A673 (cell line): ENCODE measurements around the gene MMD. TPM values are rescaled to one million over a fixed set of nuclear protein-coding genes. Genes with fewer than 3 reads are reported as not detected.

Experiments used
- BruUV-seq: library from RNA; stranded (reverse); fragments of 400-500 nt; replicated peaks from 2 replicates; lab custom pipeline; 2021; lab: Mats Ljungman, UMichigan
- CTCF ChIA-PET: fragments of 300-600 bp; sonication (Branson Sonifier 250); formaldehyde crosslinking; loops from one replicate; lab custom pipeline; 2022; ENCODE audit warnings: antibody characterized with exemption; lab: Charles Lee
- POLR2A ChIA-PET: fragments of 300-600 bp; sonication (Branson Sonifier 250); formaldehyde crosslinking; loops from one replicate; lab custom pipeline; 2022; ENCODE audit warnings: antibody characterized with exemption; ENCODE audit not compliant: low non-redundant PET; lab: Charles Lee
- DNase-seq: peaks from one replicate; pipeline ENCODE4 v3.0.0-alpha.2; 2015; ENCODE audit warnings: low spot score
- H3K27ac ChIP-seq: fragments of 200-600 bp; sonication (generic); 2 replicates; pipeline ENCODE4 v1.5.1; 2016; ENCODE audit warnings: mixed run types, low read depth, mild to moderate bottlenecking, mixed read lengths, antibody characterized with exemption, low read length; ENCODE audit not compliant: poor library complexity, severe bottlenecking
- H3K27me3 ChIP-seq: fragments of 200-600 bp; sonication (generic); replicated peaks from 2 replicates; pipeline ENCODE4 v1.6.1; 2017; ENCODE audit warnings: mixed run types, low read depth, mild to moderate bottlenecking, mixed read lengths, antibody characterized with exemption, low read length; ENCODE audit not compliant: insufficient read depth, poor library complexity
- H3K36me3 ChIP-seq: fragments of 200-600 bp; sonication (generic); 2 replicates; pipeline ENCODE4 v1.6.1; 2016; ENCODE audit warnings: mixed run types, mild to moderate bottlenecking, mixed read lengths, antibody characterized with exemption, low read length; ENCODE audit not compliant: insufficient read depth, poor library complexity, severe bottlenecking
- H3K4me1 ChIP-seq: fragments of 200-600 bp; sonication (generic); 2 replicates; pipeline ENCODE4 v1.6.1; 2017; ENCODE audit warnings: mixed run types, mild to moderate bottlenecking, mixed read lengths, antibody characterized with exemption, low read length; ENCODE audit not compliant: insufficient read depth, poor library complexity, severe bottlenecking
- H3K4me3 ChIP-seq: fragments of 200-600 bp; sonication (generic); 2 replicates; pipeline ENCODE4 v1.5.1; 2016; ENCODE audit warnings: low read depth, mixed run types, mild to moderate bottlenecking, mixed read lengths, low read length; ENCODE audit not compliant: poor library complexity, severe bottlenecking
- H3K9me3 ChIP-seq: fragments of 200-600 bp; sonication (generic); 2 replicates; pipeline ENCODE4 v1.6.1; 2016; ENCODE audit warnings: mixed run types, low read depth, mild to moderate bottlenecking, mixed read lengths, antibody characterized with exemption, low read length; ENCODE audit not compliant: poor library complexity, severe bottlenecking
- CTCF ChIP-seq: fragments of 300-800, 200-600 bp; sonication (generic); conservative IDR thresholded peaks from 2 replicates; pipeline ENCODE4 v1.5.1; 2017; ENCODE audit warnings: low read depth, mild to moderate bottlenecking, antibody characterized with exemption, low read length, moderate library complexity, mixed read lengths
- EZH2 ChIP-seq: fragments of 200-600 bp; sonication (generic); IDR thresholded peaks from 2 replicates; pipeline ENCODE4 v1.6.1; 2017; ENCODE audit warnings: borderline replicate concordance, low read depth, mild to moderate bottlenecking, mixed read lengths, antibody characterized with exemption, low read length; ENCODE audit not compliant: poor library complexity, severe bottlenecking
- intact Hi-C: fragments of 100-400 bp; cut with micrococcal nuclease; formaldehyde crosslinking; loops from one replicate; pipeline ENCODE4 v1.10.0; 2022; ENCODE audit not compliant: unreplicated experiment
- total RNA-seq: library from RNA; stranded (reverse); gene quantifications from 2 replicates; pipeline ENCODE4 v1.2.3, GENCODE V29; 2021

Gene MMD
- total RNA-seq, 1 experiment from 2014 or later: 24.9 TPM

- no peak overlapping the region for H3K4me3 ChIP-seq
- no TSS peak for BruUV-seq
- no peak overlapping the region for H3K27ac ChIP-seq
- H3K4me1 ChIP-seq: peaks cover 16% of the 10 kb centered on the region
- intact Hi-C loops: no loop called here
- CTCF ChIA-PET: no interaction called here
- POLR2A ChIA-PET: no interaction called here
- H3K9me3 ChIP-seq: no peaks in the 10 kb centered on the region
- H3K36me3 ChIP-seq: no peaks in the 10 kb centered on the region
- TF ChIP-seq EZH2 (no peak), CTCF (no peak)
- DNase-seq: no peak
- H3K27me3 ChIP-seq: no peaks in the 10 kb centered on the region
Measured at GRCh38 chr17:55442462-55442861, 20.8 kb upstream of the MMD start.

- intact Hi-C loops: no loop called here
- Histone ChIP-seq H3K36me3 (no peaks in the 10 kb centered on the region), H3K27ac (no peak overlapping the region), H3K9me3 (no peaks in the 10 kb centered on the region), H3K4me1 (peaks cover 24% of the 10 kb centered on the region), H3K27me3 (no peaks in the 10 kb centered on the region), H3K4me3 (no peak overlapping the region)
- POLR2A ChIA-PET: no interaction called here
- TF ChIP-seq CTCF (no peak), EZH2 (no peak)
- CTCF ChIA-PET: no interaction called here
- BruUV-seq: no TSS peak
- no peak for DNase-seq
Measured at GRCh38 chr17:55441544-55441943, 19.9 kb upstream of the MMD start.

- Histone ChIP-seq H3K9me3 (no peaks in the 10 kb centered on the region), H3K36me3 (no peaks in the 10 kb centered on the region), H3K4me1 (peaks cover 30% of the 10 kb centered on the region), H3K27ac (no peak overlapping the region), H3K4me3 (no peak overlapping the region), H3K27me3 (no peaks in the 10 kb centered on the region)
- no peak for TF ChIP-seq CTCF
- DNase-seq: no peak
- no TSS peak for BruUV-seq
- CTCF ChIA-PET: no interaction called here
- intact Hi-C loops: no loop called here
- POLR2A ChIA-PET: interaction anchor here (0.5 kb wide), 1 partner anchor 57 kb away, joined by 4 read pairs; no protein-coding TSS in a partner anchor
Measured at GRCh38 chr17:55440391-55440790, 18.8 kb upstream of the MMD start.
